ENCODE data around the gene ENDOV. TPM values are rescaled to one million over a fixed set of nuclear protein-coding genes. Genes with fewer than 3 reads are reported as not detected.

ENDOV gene
- total RNA-seq, 3 donors from 2014 or later: 24.1 to 29.7 (median 24.9) TPM

GRCh38 chr17:80423536-80424225 is 8.7 kb downstream of the ENDOV start:
- DNase-seq: peak in 1 of 3 donors; percentile 46
- Histone ChIP-seq H3K4me1 (ENCODE audit: low read depth) (no peaks in the 10 kb centered on the region), H3K36me3 (ENCODE audit: low read depth) (no peaks in the 10 kb centered on the region), H3K4me3 (no peak overlapping the region), H3K9me3 (no peaks in the 10 kb centered on the region)
- no peak for ATAC-seq
- no peak for TF ChIP-seq CTCF (IDR thresholded peaks at IDR 0.05)
- intact Hi-C loops (cut with DNase I, micrococcal nuclease): loop anchor here (10.0 kb wide), 2 partner anchors 151 to 561 kb away; no protein-coding TSS in a partner anchor

GRCh38 chr17:80424261-80424660 is 9.3 kb downstream of the ENDOV start:
- H3K9me3 ChIP-seq: no peaks in the 10 kb centered on the region
- intact Hi-C loops (cut with DNase I, micrococcal nuclease): loop anchor here (10.0 kb wide), 2 partner anchors 151 to 561 kb away; no protein-coding TSS in a partner anchor
- H3K4me1 ChIP-seq (ENCODE audit: low read depth): no peaks in the 10 kb centered on the region
- ATAC-seq (no peak), DNase-seq (no peak)
- no peaks in the 10 kb centered on the region for H3K36me3 ChIP-seq (ENCODE audit: low read depth)
- no peak for TF ChIP-seq CTCF (IDR thresholded peaks at IDR 0.05)
- H3K4me3 ChIP-seq: no peak overlapping the region

- Histone ChIP-seq H3K9me3 (no peaks in the 10 kb centered on the region), H3K36me3 (ENCODE audit: low read depth) (no peaks in the 10 kb centered on the region), H3K4me1 (ENCODE audit: low read depth) (no peaks in the 10 kb centered on the region), H3K4me3 (no peak overlapping the region)
- intact Hi-C loops (cut with DNase I, micrococcal nuclease): loop anchor here (5.0 to 10.0 kb wide), 3 partner anchors 150 to 560 kb away; no protein-coding TSS in a partner anchor
- ATAC-seq (no peak), DNase-seq (peak in 1 of 3 donors; percentile 36)
- no peak for TF ChIP-seq CTCF (IDR thresholded peaks at IDR 0.05)
These were observed 10.2 kb downstream of the ENDOV start for GRCh38 chr17:80424878-80425765.

- intact Hi-C loops (cut with DNase I, micrococcal nuclease): loop anchor here (5.0 to 10.0 kb wide), 3 partner anchors 149 to 559 kb away; no protein-coding TSS in a partner anchor
- H3K4me3 ChIP-seq: no peak overlapping the region
- no peak for TF ChIP-seq CTCF (IDR thresholded peaks at IDR 0.05)
- H3K4me1 ChIP-seq (ENCODE audit: low read depth): no peaks in the 10 kb centered on the region
- no peaks in the 10 kb centered on the region for H3K36me3 ChIP-seq (ENCODE audit: low read depth)
- ATAC-seq (no peak), DNase-seq (no peak)
- no peaks in the 10 kb centered on the region for H3K9me3 ChIP-seq
These were observed 11.0 kb downstream of the ENDOV start for GRCh38 chr17:80425835-80426426.

GRCh38 chr17:80426671-80427326 is 11.8 kb downstream of the ENDOV start:
- Histone ChIP-seq H3K4me1 (ENCODE audit: low read depth) (no peaks in the 10 kb centered on the region), H3K36me3 (ENCODE audit: low read depth) (no peaks in the 10 kb centered on the region), H3K4me3 (no peak overlapping the region), H3K9me3 (no peaks in the 10 kb centered on the region)
- ATAC-seq: peak; percentile 92
- peak; percentile 76 to 86 (median 77) for DNase-seq
- peak; percentile 97 for TF ChIP-seq CTCF (IDR thresholded peaks at IDR 0.05)
- intact Hi-C loops (cut with DNase I, micrococcal nuclease): loop anchor here (5.0 to 10.0 kb wide), 3 partner anchors 148 to 558 kb away; no protein-coding TSS in a partner anchor
